K562 (cell line): ENCODE measurements around the gene HBQ1. TPM values are rescaled to one million over a fixed set of nuclear protein-coding genes. Genes with fewer than 3 reads are reported as not detected.
A peak's percentile ranks its signal among the peaks of the same experiment; 100 is the strongest.

Source experiments
- ATF7 ChIP-seq: fragments of 450-650 bp; IDR thresholded peaks from 2 replicates; pipeline ENCODE4 v1.7.1; 2014; ENCODE audit warnings: mild to moderate bottlenecking, moderate library complexity
- GATAD2A ChIP-seq: fragments of 450-650 bp; IDR thresholded peaks from 2 replicates; pipeline ENCODE4 v1.6.1; 2017
- GATAD2B ChIP-seq: fragments of 450-650 bp; IDR thresholded peaks from 2 replicates; pipeline ENCODE4 v1.6.1; 2017; ENCODE audit warnings: mild to moderate bottlenecking, borderline replicate concordance
- HMGXB4 ChIP-seq: sonication (generic); formaldehyde crosslinking; IDR thresholded peaks from 2 replicates; pipeline ENCODE4 v1.8.1; 2023; ENCODE audit warnings: mild to moderate bottlenecking, missing genetic modification reagents
- HNRNPUL1 ChIP-seq: fragments of 200-400 bp; formaldehyde crosslinking; IDR thresholded peaks from 2 replicates; pipeline ENCODE4 v1.6.1; 2017; ENCODE audit warnings: low read length
- ILF3 ChIP-seq: fragments of 450-650 bp; IDR thresholded peaks from 2 replicates; pipeline ENCODE4 v1.6.1; 2018; ENCODE audit warnings: antibody characterized with exemption, mild to moderate bottlenecking, moderate library complexity, borderline replicate concordance
- L3MBTL2 ChIP-seq: fragments of 450-650 bp; IDR thresholded peaks from 2 replicates; pipeline ENCODE4 v1.6.1; 2016; ENCODE audit warnings: mild to moderate bottlenecking, moderate library complexity
- NONO ChIP-seq, 2 experiments: fragments of 200-400 bp in 1 of 2; fragments of 450-650 bp in 1 of 2; formaldehyde crosslinking in 1 of 2; IDR thresholded peaks; 2 replicates each; pipeline ENCODE4 v1.6.1; 2017; ENCODE audit warnings: low read depth in 2 of 2, mild to moderate bottlenecking in 2 of 2, moderate library complexity in 2 of 2, low read length in 1 of 2
- NR4A1 ChIP-seq, 2 experiments: fragments of 250-450 bp in 1 of 2; fragments of 450-650 bp in 1 of 2; sonication (Bioruptor Pico) in 1 of 2; IDR thresholded peaks; 2 replicates each; pipeline versions ENCODE4 v1.4.0 to v1.6.1; 2016 to 2020; ENCODE audit warnings: mild to moderate bottlenecking in 2 of 2, missing compliant biosample characterization in 1 of 2, missing genetic modification characterization in 1 of 2, moderate library complexity in 1 of 2
- RNF219 ChIP-seq: fragments of 250-450 bp; sonication (Bioruptor Pico); IDR thresholded peaks from 2 replicates; pipeline ENCODE4 v1.5.0; 2022; ENCODE audit warnings: mild to moderate bottlenecking
- SMAD4 ChIP-seq: fragments of 250-450 bp; sonication (Bioruptor Pico); conservative IDR thresholded peaks from 2 replicates; pipeline ENCODE4 v1.8.0; 2021; ENCODE audit warnings: inconsistent platforms, mild to moderate bottlenecking, moderate library complexity
- TBP ChIP-seq: optimal IDR thresholded peaks from 2 replicates; pipeline ENCODE3; 2011; ENCODE audit warnings: low read depth, low read length, improper control_type of control experiment
- XRCC5 ChIP-seq: fragments of 200-400 bp; formaldehyde crosslinking; IDR thresholded peaks from 2 replicates; pipeline ENCODE4 v1.6.1; 2017; ENCODE audit warnings: low read depth, mild to moderate bottlenecking, low read length
- ZBTB7A ChIP-seq: IDR thresholded peaks from 2 replicates; pipeline ENCODE4 v1.6.1; 2011; ENCODE audit warnings: low read depth, mild to moderate bottlenecking, low read length, moderate library complexity, borderline replicate concordance; ENCODE audit not compliant: control insufficient read depth
- ZNF175 ChIP-seq: fragments of 200-800 bp; sonication (Bioruptor generic); IDR thresholded peaks from 2 replicates; pipeline ENCODE4 v1.6.1; 2016; ENCODE audit warnings: low read depth, mild to moderate bottlenecking, missing genetic modification characterization, missing compliant biosample characterization
- ZNF592 ChIP-seq: fragments of 450-650 bp; IDR thresholded peaks from 2 replicates; pipeline ENCODE4 v1.6.1; 2017; ENCODE audit warnings: antibody characterized with exemption, mild to moderate bottlenecking
- polyA plus RNA-seq, 8 experiments: library from polyadenylated mRNA; depleted of rRNA in 4 of 8; stranded (reverse) in 5 of 8; unstranded in 3 of 8; fragments of >200 nt; fragmentation: Nextera tagmentation in 2 of 8; fragmentation: Illumina TruSeq in 1 of 8; extraction: Ambion mirVana in 2 of 8; extraction: Trizol in 1 of 8; gene quantifications; 2 replicates each; pipeline versions ENCODE4 v1.2.1 to v1.2.3, GENCODE V29; 2011 to 2014; ENCODE audit warnings: inconsistent platforms in 1 of 8, missing spikeins in 1 of 8
- total RNA-seq, 7 experiments: library from RNA; depleted of rRNA in 6 of 7; stranded (reverse); fragments of >200 nt in 6 of 7; fragmentation: Illumina TruSeq in 2 of 7; extraction: Trizol in 2 of 7; gene quantifications; 2 replicates each; pipeline versions ENCODE4 v1.2.1 to v1.2.3, GENCODE V29; 2011 to 2021; ENCODE audit warnings: low replicate concordance in 1 of 7

HBQ1 gene
- total and polyA plus RNA-seq, 9 of the 15 experiments (the other 6 are each of a cell fraction or from before 2014, with no cell fraction given) = 2.3 to 190 (median 19.8) TPM

GRCh38 chr16:180101-180675, at the start of gene HBQ1 (continued):
- TF ChIP-seq NR4A1 (CRISPR knock-in tag; IDR thresholded peaks at IDR 0.05) (no peak), NR4A1 (tag; IDR thresholded peaks at IDR 0.05) (0 out of 2 replicates have a peak, but pooled peaks have one; percentile 47), TBP (peak; percentile 37), ZBTB7A (peak; percentile 98), ZNF592 (peak; percentile 76), ILF3 (no peak), HNRNPUL1 (no peak), RNF219 (CRISPR knock-in tag) (no peak), HMGXB4 (CRISPR knock-in tag) (peak; percentile 40; the same call in 1 of the 2 replicates), L3MBTL2 (peak; percentile 82; the same call in 1 of the 2 replicates), GATAD2B (peak; percentile 85), SMAD4 (CRISPR knock-in tag) (0 out of 2 replicates have a peak, but pooled peaks have one; percentile 22), XRCC5 (0 out of 2 replicates have a peak, but pooled peaks have one; percentile 13), ATF7 (0 out of 2 replicates have a peak, but pooled peaks have one; percentile 19), ZNF175 (CRISPR knock-in tag) (no peak), NONO (IDR thresholded peaks at IDR 0.05; ENCODE audit: low read depth in 2 of 2, low read length in 1 of 2) (peak in 1 of 2 experiments; percentile 58; a peak in 2 of 4 replicates), GATAD2A (no peak)
